HG02610 (cell line): ENCODE results near the gene WRAP73.

ENCODE experiments used
- ATAC-seq: cut with Tn5 transposase; IDR thresholded peaks from one replicate; pipeline ENCODE4 v1.9.1; 2021; ENCODE audit warnings: mild to moderate bottlenecking, moderate library complexity; ENCODE audit not compliant: unreplicated experiment

The WRAP73 gene

GRCh38 chr1:3614755-3615742, 34.9 kb downstream of the WRAP73 start:
- ATAC-seq: no peak

DNA sequence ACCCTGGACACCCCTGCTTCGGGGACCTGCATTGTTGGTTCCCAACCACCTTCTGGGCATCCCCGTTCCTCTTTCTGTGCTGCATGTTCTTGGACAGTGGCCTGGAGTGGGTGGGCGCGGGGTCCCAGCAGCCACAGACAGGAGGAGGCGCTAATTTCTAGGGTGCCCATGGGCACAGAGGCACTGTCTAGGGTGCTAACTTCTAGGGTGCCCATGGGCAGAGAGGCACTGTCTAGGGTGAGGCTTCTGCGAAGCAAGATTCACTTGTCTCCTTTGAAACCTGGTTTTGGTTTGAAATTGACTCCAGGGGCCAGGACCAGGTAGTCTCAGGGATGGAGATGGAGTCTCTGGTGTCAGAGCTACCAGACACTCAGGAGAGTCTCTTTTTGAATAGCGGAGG, 37.8 kb downstream of the WRAP73 start:
- ATAC-seq: no peak

DNA sequence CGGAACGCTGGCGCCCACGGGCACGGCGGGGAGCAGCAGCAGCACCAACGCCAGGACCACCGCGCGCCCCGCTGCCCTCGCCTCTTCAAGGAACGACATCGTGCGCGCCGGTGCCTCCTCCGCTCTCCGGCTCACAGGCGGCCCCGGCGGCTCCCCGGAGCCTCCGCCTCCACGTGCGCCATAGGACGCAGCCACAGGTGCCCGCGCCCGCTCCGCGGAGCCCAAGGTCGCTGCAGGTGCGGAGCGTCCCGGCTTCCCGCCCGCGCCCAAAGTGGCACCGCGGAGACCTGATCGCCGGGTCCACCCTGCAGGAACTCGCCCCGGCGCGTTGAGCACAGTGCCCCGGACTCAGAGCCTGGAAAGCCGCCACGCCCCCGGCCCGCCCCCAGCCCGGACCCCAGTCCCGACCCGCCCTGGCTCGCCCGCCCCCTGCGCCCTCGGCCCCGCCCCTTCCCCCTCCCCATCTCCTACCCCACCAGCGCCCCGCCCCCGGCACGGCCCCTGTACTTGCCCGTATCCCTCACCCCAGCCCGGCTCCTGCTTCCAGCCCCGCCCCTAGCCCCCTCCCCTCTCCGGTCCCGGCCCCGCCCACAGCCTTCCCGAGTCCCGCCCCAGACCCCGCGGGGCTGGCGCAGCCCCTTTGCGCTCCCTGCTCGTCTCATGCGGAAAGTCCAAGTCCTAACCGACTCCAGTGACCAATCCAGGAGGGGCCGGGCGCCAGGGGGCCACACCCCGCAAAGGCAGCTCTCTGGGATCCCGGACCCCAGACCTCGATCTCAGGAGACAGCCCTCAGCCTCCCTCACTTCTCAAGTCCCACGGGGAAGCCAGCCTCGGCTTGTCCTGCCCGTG, 38.5 kb downstream of the WRAP73 start, which contains the start of gene MEGF6:
Gene MEGF6 (minus strand): TSS at position 339 of the 850 bp plus-strand sequence. CDS start 240 bp downstream, at position 99.
- ATAC-seq: no peak

GRCh38 chr1:3610527-3611169, 39.3 kb downstream of the WRAP73 start:
- ATAC-seq: no peak

- no peak for ATAC-seq
These were observed 40.0 kb downstream of the WRAP73 start for GRCh38 chr1:3609769-3610526.

DNA sequence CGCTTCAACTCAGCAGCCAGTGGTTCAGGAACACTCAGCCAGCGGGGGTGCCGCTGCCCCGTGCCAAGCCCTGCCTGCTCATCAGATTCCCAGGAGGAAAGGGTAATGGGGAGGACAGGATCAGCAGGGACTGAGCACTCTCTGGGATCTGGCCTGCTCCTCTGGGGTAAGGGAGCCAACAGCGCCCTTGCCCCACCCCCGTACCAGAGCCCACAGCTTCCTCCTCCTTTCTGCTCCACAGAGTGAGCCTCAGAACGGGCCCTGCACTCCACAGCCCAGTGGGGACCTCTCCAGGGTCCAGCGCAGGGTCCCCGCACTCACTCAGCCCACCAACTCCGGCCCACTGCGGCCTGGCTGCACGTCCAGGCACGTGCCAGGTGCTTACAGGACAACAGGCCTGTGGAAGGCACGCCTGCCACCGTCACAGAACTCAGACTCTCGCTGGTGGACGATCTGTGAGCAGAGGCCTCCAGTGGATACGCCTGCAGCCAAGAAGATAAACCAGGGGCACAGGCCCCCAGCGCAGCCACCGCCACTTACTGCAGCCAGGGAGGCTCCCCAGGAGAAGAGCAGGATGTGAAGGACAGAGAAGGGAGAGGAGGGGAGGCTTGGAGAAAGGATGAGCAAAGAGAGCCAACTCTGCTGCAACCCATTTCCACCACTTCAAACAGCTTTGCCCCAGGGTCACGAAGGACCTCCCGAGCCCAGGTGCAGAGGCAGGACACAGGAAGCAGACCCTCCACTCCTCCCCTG, 40.7 kb downstream of the WRAP73 start:
- no peak for ATAC-seq

DNA sequence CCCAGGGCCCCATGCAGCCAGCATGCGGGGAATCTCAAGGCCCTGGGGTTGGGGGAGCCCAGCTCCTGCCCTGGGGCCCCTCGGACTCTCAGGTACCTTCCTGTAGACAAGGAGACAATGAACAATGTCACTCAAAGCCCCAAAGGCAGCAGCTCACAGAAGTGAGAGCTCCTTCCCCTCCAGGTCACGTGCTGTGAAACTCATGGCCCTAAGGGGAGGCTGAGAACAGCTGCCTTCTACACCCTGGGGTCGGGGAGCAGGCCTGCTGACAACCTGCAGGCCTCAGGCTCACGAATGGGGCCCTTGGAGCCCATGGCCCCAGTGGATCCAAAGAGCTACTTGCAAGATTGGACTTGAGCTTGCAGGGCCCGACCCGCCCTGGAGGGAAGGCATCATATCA, 41.7 kb downstream of the WRAP73 start:
- no peak for ATAC-seq

- no peak for ATAC-seq
These were observed 42.2 kb downstream of the WRAP73 start for GRCh38 chr1:3607703-3608065.

DNA sequence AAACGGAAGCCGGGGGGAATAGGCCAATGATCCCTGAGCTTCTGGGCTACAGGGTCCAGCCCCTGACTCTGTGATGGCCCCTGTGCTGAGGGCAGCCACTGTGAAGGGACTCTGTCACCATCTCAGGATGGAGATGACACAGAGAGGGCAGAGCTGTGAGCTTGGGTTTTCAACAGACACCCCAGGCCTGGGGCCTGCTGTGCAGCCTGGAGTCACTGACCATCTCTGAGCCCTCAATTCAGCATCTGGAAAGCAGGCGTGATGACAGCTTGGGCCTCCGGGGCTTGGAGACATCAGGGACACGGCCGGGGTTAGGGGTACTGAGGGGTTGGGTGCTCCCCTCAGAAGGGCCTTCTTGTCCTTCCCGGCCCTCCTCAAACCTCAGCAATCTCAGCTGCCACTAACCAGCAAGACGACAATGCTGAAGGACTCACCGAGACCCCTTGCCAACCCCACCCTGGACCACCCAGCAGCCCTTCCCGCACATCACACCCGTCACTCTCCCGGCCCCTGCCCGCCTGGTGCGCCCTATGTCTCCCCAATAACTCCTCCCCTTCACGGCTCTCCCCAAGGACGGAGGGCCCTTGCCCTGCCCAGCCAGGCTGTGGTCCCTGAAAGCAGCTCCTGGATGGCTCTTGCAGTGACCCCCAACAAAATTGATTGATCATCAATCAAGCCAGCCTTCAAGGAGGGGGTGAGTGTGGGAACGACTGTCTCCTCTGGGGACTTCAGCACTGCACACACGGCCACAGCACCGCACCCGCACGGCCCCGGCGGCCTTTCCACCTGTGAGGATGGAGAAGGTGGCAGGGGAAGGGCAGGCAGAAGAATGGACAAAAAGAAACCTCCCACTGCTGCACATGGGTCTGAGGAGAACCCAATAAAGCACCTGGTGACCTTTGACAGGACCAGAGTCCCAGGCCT, 42.9 kb downstream of the WRAP73 start:
- ATAC-seq: no peak

DNA sequence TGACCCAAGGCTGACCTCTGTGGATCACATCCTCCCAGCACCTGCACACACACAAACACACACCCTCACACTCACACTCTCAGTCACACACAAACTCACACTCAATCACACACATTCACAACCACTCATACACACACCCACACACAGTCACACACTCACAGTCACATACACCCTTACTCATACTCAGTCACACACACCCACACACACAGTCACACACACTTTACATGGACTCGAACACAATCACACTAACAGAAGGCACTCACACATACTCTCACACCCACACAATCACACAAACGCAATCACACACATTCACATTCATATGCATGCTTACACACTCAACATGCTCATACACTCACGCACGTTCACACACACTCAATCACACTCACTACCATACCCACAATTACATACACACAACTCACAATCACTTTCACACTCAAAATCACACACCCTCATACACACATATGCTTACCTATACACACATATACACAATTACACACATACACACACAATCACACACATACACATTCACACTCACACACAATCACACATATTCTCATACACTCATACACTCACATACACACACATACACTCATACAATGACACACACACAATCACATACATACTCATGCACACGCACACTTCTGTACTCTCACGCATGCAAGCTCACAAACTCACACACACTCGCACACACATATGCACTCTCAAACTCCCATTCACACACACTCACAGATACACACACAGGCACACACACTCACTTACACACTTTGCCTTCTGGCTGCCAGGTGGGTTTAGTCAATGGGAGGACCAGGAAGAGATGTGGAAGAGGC, 44.7 kb downstream of the WRAP73 start:
- no peak for ATAC-seq

GRCh38 chr1:3604468-3604974, 45.4 kb downstream of the WRAP73 start:
- ATAC-seq: no peak

DNA sequence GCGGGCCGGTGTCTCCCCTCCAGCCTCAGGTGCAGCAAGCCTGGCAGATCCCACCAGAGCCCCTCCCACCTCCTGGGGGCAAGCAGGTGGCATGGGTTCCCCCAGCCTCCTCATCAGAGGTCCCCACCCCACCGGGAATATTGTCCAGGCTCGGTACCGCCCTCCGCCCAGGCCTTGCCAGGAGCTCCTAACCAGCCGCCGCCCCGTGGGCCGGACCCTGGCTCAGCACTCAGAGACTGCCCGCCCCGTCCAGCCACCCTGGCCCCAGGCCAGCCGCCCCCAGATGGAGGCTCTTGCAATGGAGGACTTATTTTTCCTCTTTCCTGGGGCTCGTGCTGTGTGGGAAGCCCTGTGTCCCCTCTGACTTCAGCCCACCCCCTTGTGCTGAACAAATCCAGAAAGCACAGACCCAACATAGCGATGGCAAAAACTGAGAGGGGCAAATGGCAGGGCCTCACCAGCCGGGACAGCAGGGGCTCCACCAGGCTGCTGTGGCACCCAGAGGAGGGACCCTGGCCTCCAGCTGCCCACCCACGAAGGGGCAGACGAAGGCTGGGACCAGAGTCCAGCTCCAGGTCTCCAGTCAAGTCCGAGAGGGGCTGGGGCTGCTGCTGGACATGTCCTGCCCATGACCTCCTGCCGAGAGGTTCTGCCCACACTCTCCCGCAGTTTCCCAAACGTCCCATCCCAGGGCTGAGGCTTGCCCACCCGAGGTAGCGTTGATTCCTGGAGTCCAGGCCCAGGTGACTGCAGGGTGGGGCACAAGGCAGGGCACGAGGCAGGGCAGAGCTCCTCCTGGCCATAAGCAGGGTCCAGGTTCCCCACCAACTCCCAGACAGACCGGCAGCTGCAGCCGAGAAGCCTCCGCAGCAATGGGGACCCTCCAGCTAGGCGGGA, 46.1 kb downstream of the WRAP73 start:
- no peak for ATAC-seq

DNA sequence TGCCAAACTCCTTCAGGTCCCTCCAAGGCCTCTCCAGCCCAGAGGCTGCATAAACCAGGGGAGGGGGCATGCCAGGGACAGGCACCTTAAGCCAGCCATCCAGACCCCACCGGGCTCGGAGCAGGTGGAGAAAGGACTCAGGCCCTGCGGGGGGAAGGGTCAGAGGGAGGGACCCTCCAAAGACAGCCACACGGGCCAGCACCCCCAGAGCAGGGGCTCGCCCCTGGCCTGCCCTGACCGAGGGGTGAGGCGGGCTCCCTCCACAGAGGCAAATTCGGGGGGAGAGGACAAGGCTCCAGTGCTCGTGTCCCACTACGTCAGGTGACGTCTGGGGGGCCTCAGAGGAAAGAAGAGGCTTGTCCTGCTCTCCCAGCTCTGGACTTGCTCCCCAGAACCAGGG, 46.7 kb downstream of the WRAP73 start:
- no peak for ATAC-seq

DNA sequence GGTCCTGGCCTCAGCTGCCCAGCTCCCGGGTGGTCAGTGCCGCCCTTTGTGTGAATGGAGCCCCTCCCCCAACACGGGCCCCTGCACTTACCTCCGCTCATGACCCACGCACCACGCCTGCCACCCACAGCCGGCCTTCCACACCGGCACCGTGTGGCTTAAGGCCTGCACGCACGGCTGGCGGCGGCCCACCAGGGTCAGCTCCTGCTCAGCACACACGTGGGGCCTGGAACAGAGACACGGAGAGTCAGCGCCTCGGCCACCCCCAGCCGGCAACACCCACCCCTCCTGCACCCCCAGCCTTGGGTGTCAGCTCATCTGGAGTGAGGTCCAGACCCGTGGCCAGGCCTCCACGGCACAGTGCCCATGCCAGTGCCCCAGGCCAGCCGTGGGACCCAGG, 47.5 kb downstream of the WRAP73 start:
- ATAC-seq: no peak

- ATAC-seq: no peak
These were observed 48.2 kb downstream of the WRAP73 start for GRCh38 chr1:3601743-3602142.

DNA sequence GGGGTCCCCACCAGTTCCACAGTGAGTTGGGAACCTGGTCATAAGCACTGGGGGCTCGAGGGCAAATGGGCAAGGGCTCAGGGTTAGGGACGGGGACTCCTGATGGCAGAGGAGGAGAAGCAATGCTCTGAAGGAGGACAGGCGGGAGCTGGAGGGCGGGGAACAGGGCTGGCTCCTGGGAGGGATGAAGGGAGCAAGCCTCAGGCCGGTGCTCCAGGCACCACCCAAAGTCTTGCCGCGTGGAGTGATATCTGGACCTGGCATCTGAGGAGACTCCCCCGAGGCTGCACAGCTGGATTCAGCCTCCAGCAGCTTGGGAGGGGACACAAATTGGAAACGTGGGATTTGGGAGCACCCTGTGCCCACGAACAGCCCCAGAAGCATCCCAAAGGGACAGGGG, 49.5 kb downstream of the WRAP73 start:
- ATAC-seq: no peak

DNA sequence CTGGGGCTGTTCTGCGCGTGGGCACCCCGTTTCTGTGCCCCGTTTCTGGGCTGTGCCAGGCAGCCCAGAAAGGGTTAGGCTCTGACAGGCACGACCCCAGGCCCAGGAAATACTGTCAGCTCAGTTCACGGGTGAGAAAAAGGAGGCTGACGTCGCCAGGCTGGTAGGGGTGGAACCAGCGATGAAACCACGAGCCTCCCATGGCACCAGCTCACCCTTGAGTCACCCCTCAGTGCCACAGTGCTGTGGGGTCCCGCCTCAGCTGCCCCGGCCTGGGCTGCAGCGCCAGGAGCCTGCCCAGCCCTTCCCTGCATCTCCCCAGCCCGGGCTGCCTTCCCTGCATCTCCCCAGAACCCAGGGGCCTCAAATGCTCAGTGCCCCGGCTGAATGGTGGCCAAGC, 50.1 kb downstream of the WRAP73 start:
- ATAC-seq: no peak
